Measurements from ENCODE around the gene TBC1D22B.
"Not testable (repeated sequence)": the region's sequence is repeated elsewhere in the genome, so short reads cannot be mapped to it uniquely, and the experiment has no call there.

TBC1D22B gene

GRCh38 chr6:37304766-37305165, 47.2 kb downstream of the TBC1D22B start:
- Histone ChIP-seq H3K27ac (ENCODE audit: poor library complexity, severe bottlenecking) (no peak overlapping the region), H3K27me3 (ENCODE audit: insufficient read depth, poor library complexity, severe bottlenecking) (no peaks in the 10 kb centered on the region), H3K4me1 (ENCODE audit: insufficient read depth, poor library complexity, severe bottlenecking) (peaks cover 8% of the 10 kb centered on the region), H3K4me3 (ENCODE audit: severe bottlenecking) (no peak overlapping the region), H3K36me3 (ENCODE audit: low read depth) (peaks cover 14% of the 10 kb centered on the region), H3K9me3 (ENCODE audit: severe bottlenecking) (no peaks in the 10 kb centered on the region)
- TF ChIP-seq CTCF (IDR thresholded peaks at IDR 0.05; ENCODE audit: poor library complexity, severe bottlenecking), result no peak
- DNase-seq (ENCODE audit: low spot score) (no peak), ATAC-seq (ENCODE audit: low read depth) (no peak)

GRCh38 chr6:37305841-37306425, 48.4 kb downstream of the TBC1D22B start:
- peaks cover 8% of the 10 kb centered on the region for H3K4me1 ChIP-seq (ENCODE audit: insufficient read depth, poor library complexity, severe bottlenecking)
- H3K9me3 ChIP-seq (ENCODE audit: severe bottlenecking), result no peaks in the 10 kb centered on the region
- H3K4me3 ChIP-seq (ENCODE audit: severe bottlenecking), result no peak overlapping the region
- DNase-seq (ENCODE audit: low spot score) (no peak), ATAC-seq (ENCODE audit: low read depth) (peak; percentile 74)
- no peak overlapping the region for H3K27ac ChIP-seq (ENCODE audit: poor library complexity, severe bottlenecking)
- TF ChIP-seq CTCF (IDR thresholded peaks at IDR 0.05; ENCODE audit: poor library complexity, severe bottlenecking), result no peak
- peaks cover 11% of the 10 kb centered on the region for H3K36me3 ChIP-seq (ENCODE audit: low read depth)
- H3K27me3 ChIP-seq (ENCODE audit: insufficient read depth, poor library complexity, severe bottlenecking), result no peaks in the 10 kb centered on the region

- no peaks in the 10 kb centered on the region for H3K27me3 ChIP-seq (ENCODE audit: insufficient read depth, poor library complexity, severe bottlenecking)
- no peak overlapping the region for H3K4me3 ChIP-seq (ENCODE audit: severe bottlenecking)
- H3K9me3 ChIP-seq (ENCODE audit: severe bottlenecking), result no peaks in the 10 kb centered on the region
- H3K36me3 ChIP-seq (ENCODE audit: low read depth), result peaks cover 8% of the 10 kb centered on the region
- TF ChIP-seq CTCF (IDR thresholded peaks at IDR 0.05; ENCODE audit: poor library complexity, severe bottlenecking), result no peak
- no peak for ATAC-seq (ENCODE audit: low read depth)
- DNase-seq (ENCODE audit: low spot score), result no peak
- no peak overlapping the region for H3K27ac ChIP-seq (ENCODE audit: poor library complexity, severe bottlenecking)
- peaks cover 8% of the 10 kb centered on the region for H3K4me1 ChIP-seq (ENCODE audit: insufficient read depth, poor library complexity, severe bottlenecking)
These were observed 49.2 kb downstream of the TBC1D22B start for GRCh38 chr6:37306624-37307222.

- not testable (repeated sequence) for H3K27ac ChIP-seq (ENCODE audit: poor library complexity, severe bottlenecking); H3K27me3 ChIP-seq (ENCODE audit: insufficient read depth, poor library complexity, severe bottlenecking); ATAC-seq (ENCODE audit: low read depth); DNase-seq (ENCODE audit: low spot score); H3K4me3 ChIP-seq (ENCODE audit: severe bottlenecking); H3K9me3 ChIP-seq (ENCODE audit: severe bottlenecking); H3K4me1 ChIP-seq (ENCODE audit: insufficient read depth, poor library complexity, severe bottlenecking); H3K36me3 ChIP-seq (ENCODE audit: low read depth)
These were observed 49.9 kb downstream of the TBC1D22B start for GRCh38 chr6:37307484-37307883.

GRCh38 chr6:37308069-37308815, 50.7 kb downstream of the TBC1D22B start:
- TF ChIP-seq CTCF (IDR thresholded peaks at IDR 0.05; ENCODE audit: poor library complexity, severe bottlenecking), result no peak
- Histone ChIP-seq H3K9me3 (ENCODE audit: severe bottlenecking) (no peaks in the 10 kb centered on the region), H3K4me3 (ENCODE audit: severe bottlenecking) (no peak overlapping the region), H3K36me3 (ENCODE audit: low read depth) (peaks cover 15% of the 10 kb centered on the region), H3K4me1 (ENCODE audit: insufficient read depth, poor library complexity, severe bottlenecking) (peaks cover 8% of the 10 kb centered on the region), H3K27ac (ENCODE audit: poor library complexity, severe bottlenecking) (no peak overlapping the region), H3K27me3 (ENCODE audit: insufficient read depth, poor library complexity, severe bottlenecking) (no peaks in the 10 kb centered on the region)
- no peak for DNase-seq (ENCODE audit: low spot score)
- ATAC-seq (ENCODE audit: low read depth), result no peak
